BJ (cell line): Measurements from ENCODE around the gene PFN4. TPM values are rescaled to one million over a fixed set of nuclear protein-coding genes. Genes with fewer than 3 reads are reported as not detected.

ENCODE experiments used
- CTCF ChIA-PET: fragments of 350-600 bp; formaldehyde crosslinking; extraction: SDS; loops from one replicate; lab custom pipeline; 2021; ENCODE audit warnings: antibody characterized with exemption, inconsistent platforms; lab: Yijun Ruan, JAX
- POLR2A ChIA-PET: fragments of 300-600 bp; sonication (Branson Sonifier 250); formaldehyde crosslinking; extraction: SDS; loops from one replicate; lab custom pipeline; 2021; ENCODE audit warnings: antibody characterized with exemption; lab: Charles Lee
- DNase-seq: peaks from one replicate; pipeline ENCODE4 v3.0.0-alpha.2; 2011; ENCODE audit warnings: low read depth
- H3K27me3 ChIP-seq: 2 replicates; pipeline ENCODE4 v1.6.0; 2011; ENCODE audit warnings: low read length; ENCODE audit not compliant: control insufficient read depth, insufficient read depth
- H3K36me3 ChIP-seq: 2 replicates; pipeline ENCODE4 v1.5.1; 2011; ENCODE audit warnings: low read length; ENCODE audit not compliant: control insufficient read depth, insufficient read depth
- H3K4me3 ChIP-seq: 2 replicates; pipeline ENCODE4 v1.5.1; 2011; ENCODE audit warnings: low read depth, mild to moderate bottlenecking, control low read depth, low read length
- polyA minus RNA-seq: library from RNA; depleted of rRNA, polyadenylated mRNA; stranded (reverse); fragments of >200 nt; gene quantifications from 2 replicates; pipeline ENCODE4 v1.2.3, GENCODE V29; 2011; rRNA and poly(A)+ RNA removed
- polyA plus RNA-seq: library from polyadenylated mRNA; depleted of rRNA; stranded (reverse); fragments of >200 nt; gene quantifications from 2 replicates; pipeline ENCODE4 v1.2.3, GENCODE V29; 2011; rRNA removed
- TF ChIP-seq, protein P1 (sequence below): IDR thresholded peaks from 2 replicates; pipeline ENCODE4 v1.5.1; 2011; ENCODE audit warnings: low read depth, mild to moderate bottlenecking, control low read depth, inconsistent platforms, low read length, moderate library complexity; ENCODE audit not compliant: insufficient read depth

Gene PFN4
- 0.40 and 0.65 TPM in 2 replicates for polyA plus RNA-seq
- 0.28 TPM in 1 of 2 replicates, not detected in the other for polyA minus RNA-seq

DNA sequence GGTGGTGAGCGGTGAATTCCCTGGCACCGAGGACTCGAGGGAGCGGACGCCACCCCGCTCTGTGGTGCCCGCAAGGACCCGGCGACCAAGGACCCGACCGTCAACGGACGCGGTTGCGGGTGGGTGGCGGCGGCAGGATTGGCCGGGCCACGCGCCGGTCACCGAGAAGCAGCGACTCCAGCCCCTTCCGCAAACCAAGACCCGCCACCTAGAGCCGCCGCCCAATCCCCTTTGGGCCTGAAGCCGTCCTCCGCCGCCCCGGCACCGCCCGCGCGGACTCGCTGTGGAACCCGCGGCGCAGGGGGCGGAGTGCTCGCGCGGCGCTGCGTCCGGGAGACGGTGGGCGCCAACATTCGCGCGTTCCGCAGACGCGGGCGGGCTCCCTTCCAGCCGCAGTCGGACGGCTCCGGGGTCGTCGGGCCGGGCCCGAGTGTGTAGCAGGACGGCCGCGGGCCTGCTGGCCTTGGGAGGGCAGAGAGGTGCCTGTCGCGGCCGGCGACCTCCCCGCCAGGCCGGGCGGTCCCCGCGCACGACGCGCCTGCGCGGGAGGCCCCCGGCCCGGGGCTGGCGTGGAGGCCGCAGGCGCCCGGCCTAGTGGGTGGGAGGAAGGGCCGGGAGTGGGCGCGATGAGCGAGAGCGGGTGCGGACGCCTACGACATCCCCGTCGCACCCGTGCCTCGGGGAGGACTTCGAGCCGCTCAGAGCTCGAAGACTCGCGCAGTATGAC lies at the start of gene PFN4, which contains the start of gene FAM228B:
PFN4 (minus strand) TSS at position 140 of the 727 bp plus-strand sequence. CDS start 799 bp downstream, outside the sequence.
FAM228B (plus strand) TSS at position 275 of the 727 bp plus-strand sequence. CDS start 893 bp downstream, outside the sequence.
- no peaks in the 10 kb centered on the region for H3K27me3 ChIP-seq
- H3K36me3 ChIP-seq, result no peaks in the 10 kb centered on the region
- ChIA-PET CTCF (interaction anchor here (1.0 to 2.5 kb wide), 5 partner anchors 10 to 63 kb away, joined by 3 to 17 read pairs (median 3); partner anchors contain the start of gene TP53I3), POLR2A (no interaction called here)
- H3K4me3 ChIP-seq, result peak within 1 kb of the TSS; percentile 82
- DNase-seq, result no peak
- TF ChIP-seq, protein P1, sequence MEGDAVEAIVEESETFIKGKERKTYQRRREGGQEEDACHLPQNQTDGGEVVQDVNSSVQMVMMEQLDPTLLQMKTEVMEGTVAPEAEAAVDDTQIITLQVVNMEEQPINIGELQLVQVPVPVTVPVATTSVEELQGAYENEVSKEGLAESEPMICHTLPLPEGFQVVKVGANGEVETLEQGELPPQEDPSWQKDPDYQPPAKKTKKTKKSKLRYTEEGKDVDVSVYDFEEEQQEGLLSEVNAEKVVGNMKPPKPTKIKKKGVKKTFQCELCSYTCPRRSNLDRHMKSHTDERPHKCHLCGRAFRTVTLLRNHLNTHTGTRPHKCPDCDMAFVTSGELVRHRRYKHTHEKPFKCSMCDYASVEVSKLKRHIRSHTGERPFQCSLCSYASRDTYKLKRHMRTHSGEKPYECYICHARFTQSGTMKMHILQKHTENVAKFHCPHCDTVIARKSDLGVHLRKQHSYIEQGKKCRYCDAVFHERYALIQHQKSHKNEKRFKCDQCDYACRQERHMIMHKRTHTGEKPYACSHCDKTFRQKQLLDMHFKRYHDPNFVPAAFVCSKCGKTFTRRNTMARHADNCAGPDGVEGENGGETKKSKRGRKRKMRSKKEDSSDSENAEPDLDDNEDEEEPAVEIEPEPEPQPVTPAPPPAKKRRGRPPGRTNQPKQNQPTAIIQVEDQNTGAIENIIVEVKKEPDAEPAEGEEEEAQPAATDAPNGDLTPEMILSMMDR, result no peak

- no peaks in the 10 kb centered on the region; the same call in 1 of the 2 replicates for H3K27me3 ChIP-seq
- TF ChIP-seq, protein P1, result no peak
- no peak for DNase-seq
- no peaks in the 10 kb centered on the region for H3K36me3 ChIP-seq
- H3K4me3 ChIP-seq, result no peak overlapping the region
- ChIA-PET POLR2A (no interaction called here), CTCF (no interaction called here)
Measured at GRCh38 chr2:24169023-24169422, 45.9 kb upstream of the PFN4 start.

- Histone ChIP-seq H3K27me3 (no peaks in the 10 kb centered on the region; the same call in 1 of the 2 replicates), H3K36me3 (no peaks in the 10 kb centered on the region), H3K4me3 (no peak overlapping the region)
- POLR2A ChIA-PET, result no interaction called here
- no peak for DNase-seq
- CTCF ChIA-PET, result interaction anchor here (0.9 to 1.0 kb wide), 2 partner anchors 19 to 80 kb away, joined by 3 read pairs; partner anchors contain the start of gene TP53I3
- TF ChIP-seq, protein P1, result peak; percentile 56
Measured at GRCh38 chr2:24164416-24164973, 41.4 kb upstream of the PFN4 start.

GRCh38 chr2:24163601-24164000 lies 40.5 kb upstream of the PFN4 start:
- Histone ChIP-seq H3K4me3 (no peak overlapping the region), H3K27me3 (no peaks in the 10 kb centered on the region; the same call in 1 of the 2 replicates), H3K36me3 (no peaks in the 10 kb centered on the region)
- ChIA-PET POLR2A (no interaction called here), CTCF (interaction anchor here (0.9 to 1.0 kb wide), 2 partner anchors 20 to 80 kb away, joined by 3 read pairs; partner anchors contain the start of gene TP53I3)
- no peak for DNase-seq
- TF ChIP-seq, protein P1, result no peak

GRCh38 chr2:24163186-24163585 lies 40.1 kb upstream of the PFN4 start:
- no peak overlapping the region for H3K4me3 ChIP-seq
- CTCF ChIA-PET, result interaction anchor here (1.0 kb wide), 1 partner anchor 21 kb away, joined by 3 read pairs; no protein-coding TSS in a partner anchor

More at GRCh38 chr2:24163186-24163585, 40.1 kb upstream of the PFN4 start:
- Histone ChIP-seq H3K36me3 (no peaks in the 10 kb centered on the region), H3K27me3 (no peaks in the 10 kb centered on the region; the same call in 1 of the 2 replicates)
- TF ChIP-seq, protein P1, result no peak
- DNase-seq, result no peak
- POLR2A ChIA-PET, result no interaction called here
